H1 (cell line): Measurements from ENCODE around the gene SNX12.

ENCODE experiments used
- MAX ChIP-seq: IDR thresholded peaks from 2 replicates; pipeline ENCODE4 v1.6.1; 2012; ENCODE audit warnings: inconsistent platforms
- POLR2A ChIP-seq, 2 experiments: IDR thresholded peaks; 1 replicate in 1 of 2; 2 replicates in 1 of 2; pipeline ENCODE4 v1.6.1; 2011; ENCODE audit warnings: low read depth in 2 of 2, low read length in 2 of 2, mild to moderate bottlenecking in 2 of 2; ENCODE audit errors: control extremely low read depth in 1 of 2
- TF ChIP-seq, protein P1 (sequence below), 3 experiments: IDR thresholded peaks; 1 replicate in 2 of 3; 2 replicates in 1 of 3; pipeline versions ENCODE4 v1.5.1 to v1.6.1; 2011; ENCODE audit warnings: low read length in 3 of 3, mild to moderate bottlenecking in 3 of 3, inconsistent platforms in 2 of 3, low read depth in 1 of 3, moderate library complexity in 1 of 3; ENCODE audit not compliant: insufficient read depth in 1 of 3; ENCODE audit errors: control extremely low read depth in 1 of 3

DNA sequence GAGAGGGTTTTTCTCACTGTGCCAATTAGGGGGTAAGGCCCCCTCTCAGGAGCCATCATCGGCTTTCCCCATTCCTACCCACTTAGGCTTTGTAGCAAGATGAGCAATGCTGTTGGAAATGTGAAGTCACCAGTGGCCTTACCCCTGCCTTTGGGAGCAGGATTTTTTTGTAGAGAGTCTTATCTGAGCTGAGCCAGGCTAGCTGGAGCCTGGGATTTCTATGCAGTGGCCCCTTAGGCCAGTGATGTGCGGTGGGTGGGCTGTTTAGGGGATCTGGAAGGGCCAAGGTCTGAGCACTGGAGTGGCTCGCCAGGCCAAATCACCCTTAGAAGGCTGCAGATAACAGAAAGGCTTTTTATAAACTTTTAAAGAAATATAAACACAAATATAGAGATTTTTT, 34.2 kb upstream of the SNX12 start:
- TF ChIP-seq, protein P1, sequence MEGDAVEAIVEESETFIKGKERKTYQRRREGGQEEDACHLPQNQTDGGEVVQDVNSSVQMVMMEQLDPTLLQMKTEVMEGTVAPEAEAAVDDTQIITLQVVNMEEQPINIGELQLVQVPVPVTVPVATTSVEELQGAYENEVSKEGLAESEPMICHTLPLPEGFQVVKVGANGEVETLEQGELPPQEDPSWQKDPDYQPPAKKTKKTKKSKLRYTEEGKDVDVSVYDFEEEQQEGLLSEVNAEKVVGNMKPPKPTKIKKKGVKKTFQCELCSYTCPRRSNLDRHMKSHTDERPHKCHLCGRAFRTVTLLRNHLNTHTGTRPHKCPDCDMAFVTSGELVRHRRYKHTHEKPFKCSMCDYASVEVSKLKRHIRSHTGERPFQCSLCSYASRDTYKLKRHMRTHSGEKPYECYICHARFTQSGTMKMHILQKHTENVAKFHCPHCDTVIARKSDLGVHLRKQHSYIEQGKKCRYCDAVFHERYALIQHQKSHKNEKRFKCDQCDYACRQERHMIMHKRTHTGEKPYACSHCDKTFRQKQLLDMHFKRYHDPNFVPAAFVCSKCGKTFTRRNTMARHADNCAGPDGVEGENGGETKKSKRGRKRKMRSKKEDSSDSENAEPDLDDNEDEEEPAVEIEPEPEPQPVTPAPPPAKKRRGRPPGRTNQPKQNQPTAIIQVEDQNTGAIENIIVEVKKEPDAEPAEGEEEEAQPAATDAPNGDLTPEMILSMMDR (IDR thresholded peaks at IDR 0.05; ENCODE audit: control extremely low read depth in 1 of 3, insufficient read depth in 1 of 3, low read depth in 1 of 3, low read length in 3 of 3): no peak
- TF ChIP-seq POLR2A (IDR thresholded peaks at IDR 0.05; ENCODE audit: control extremely low read depth in 1 of 2, low read depth in 2 of 2, low read length in 2 of 2): no peak
- no peak for TF ChIP-seq MAX
